Glutamatergic neuron (in vitro differentiated cells): Measurements from ENCODE around the gene GPR84. TPM values are rescaled to one million over a fixed set of nuclear protein-coding genes. Genes with fewer than 3 reads are reported as not detected.

Experiments
- DNase-seq: peaks from one replicate; pipeline ENCODE4 v3.0.0; 2022
- H3K27ac Mint-ChIP-seq: one replicate; pipeline ENCODE4 v1.8.0; 2020; ENCODE audit warnings: mild to moderate bottlenecking, mixed read lengths, inconsistent platforms; ENCODE audit not compliant: unreplicated experiment
- H3K27me3 Mint-ChIP-seq: one replicate; pipeline ENCODE4 v1.8.0; 2020; ENCODE audit warnings: mild to moderate bottlenecking, moderate library complexity, mixed read lengths, inconsistent platforms; ENCODE audit not compliant: unreplicated experiment
- H3K36me3 Mint-ChIP-seq: one replicate; pipeline ENCODE4 v1.8.0; 2020; ENCODE audit warnings: mild to moderate bottlenecking, mixed read lengths, inconsistent platforms; ENCODE audit not compliant: unreplicated experiment
- H3K4me1 Mint-ChIP-seq: one replicate; pipeline ENCODE4 v1.8.0; 2020; ENCODE audit warnings: mild to moderate bottlenecking, low read depth, mixed read lengths, inconsistent platforms; ENCODE audit not compliant: unreplicated experiment
- H3K4me3 Mint-ChIP-seq: one replicate; pipeline ENCODE4 v1.8.0; 2020; ENCODE audit warnings: mild to moderate bottlenecking, mixed read lengths, inconsistent platforms; ENCODE audit not compliant: unreplicated experiment
- H3K9me3 Mint-ChIP-seq: one replicate; pipeline ENCODE4 v1.8.0; 2020; ENCODE audit warnings: mild to moderate bottlenecking, moderate library complexity, mixed read lengths, inconsistent platforms; ENCODE audit not compliant: unreplicated experiment
- CTCF ChIP-seq: fragments of 200-600 bp; sonication (generic); IDR thresholded peaks from one replicate; pipeline ENCODE4 v1.5.0; 2021; ENCODE audit not compliant: partially characterized antibody, unreplicated experiment
- total RNA-seq: library from RNA; stranded (reverse); fragmentation: NEBNext Ultra II Directional; extraction: Animal tissue kit (Norgen Biotek cat#: 25700); gene quantifications from one replicate; pipeline ENCODE4 v1.2.1, GENCODE V29; 2021; ENCODE audit not compliant: unreplicated experiment

The GPR84 gene
- total RNA-seq, 1 donor from 2014 or later, result not detected

GRCh38 chr12:54372113-54372806, 8.0 kb upstream of the GPR84 start:
- Mint-ChIP-seq H3K4me1 (peaks cover 22% of the 10 kb centered on the region), H3K27me3 (peaks cover 6% of the 10 kb centered on the region), H3K4me3 (no peak overlapping the region), H3K36me3 (no peaks in the 10 kb centered on the region), H3K9me3 (no peaks in the 10 kb centered on the region), H3K27ac (no peak overlapping the region)
- no peak for TF ChIP-seq CTCF
- DNase-seq, result no peak

- peaks cover 22% of the 10 kb centered on the region for H3K4me1 Mint-ChIP-seq
Observed at GRCh38 chr12:54371328-54372112, 7.2 kb upstream of the GPR84 start.

GRCh38 chr12:54370171-54370730, 6.0 kb upstream of the GPR84 start:
- Mint-ChIP-seq H3K36me3 (no peaks in the 10 kb centered on the region), H3K9me3 (peaks cover 2% of the 10 kb centered on the region), H3K27me3 (peaks cover 5% of the 10 kb centered on the region), H3K4me3 (no peak overlapping the region), H3K27ac (no peak overlapping the region), H3K4me1 (peaks cover 22% of the 10 kb centered on the region)
- DNase-seq, result peak; percentile 89
- peak; percentile 97 for TF ChIP-seq CTCF

More at GRCh38 chr12:54371328-54372112, 7.2 kb upstream of the GPR84 start:
- H3K27ac Mint-ChIP-seq, result no peak overlapping the region
- no peaks in the 10 kb centered on the region for H3K36me3 Mint-ChIP-seq
- peaks cover 2% of the 10 kb centered on the region for H3K9me3 Mint-ChIP-seq
- DNase-seq, result no peak
- no peak overlapping the region for H3K4me3 Mint-ChIP-seq
- H3K27me3 Mint-ChIP-seq, result peaks cover 7% of the 10 kb centered on the region
- TF ChIP-seq CTCF, result no peak

GRCh38 chr12:54369597-54370131, 5.4 kb upstream of the GPR84 start:
- H3K27me3 Mint-ChIP-seq, result peaks cover 5% of the 10 kb centered on the region
- no peak for DNase-seq
- TF ChIP-seq CTCF, result no peak
- H3K36me3 Mint-ChIP-seq, result no peaks in the 10 kb centered on the region
- peaks cover 16% of the 10 kb centered on the region for H3K4me1 Mint-ChIP-seq
- peak overlapping the region; percentile 70 for H3K4me3 Mint-ChIP-seq
- no peak overlapping the region for H3K27ac Mint-ChIP-seq
- H3K9me3 Mint-ChIP-seq, result peaks cover 2% of the 10 kb centered on the region
